ENCODE results near the gene SLC19A1. TPM values are rescaled to one million over a fixed set of nuclear protein-coding genes. Genes with fewer than 3 reads are reported as not detected.

Gene SLC19A1
- total RNA-seq, 1 experiment from 2014 or later = 25.0 TPM

DNA sequence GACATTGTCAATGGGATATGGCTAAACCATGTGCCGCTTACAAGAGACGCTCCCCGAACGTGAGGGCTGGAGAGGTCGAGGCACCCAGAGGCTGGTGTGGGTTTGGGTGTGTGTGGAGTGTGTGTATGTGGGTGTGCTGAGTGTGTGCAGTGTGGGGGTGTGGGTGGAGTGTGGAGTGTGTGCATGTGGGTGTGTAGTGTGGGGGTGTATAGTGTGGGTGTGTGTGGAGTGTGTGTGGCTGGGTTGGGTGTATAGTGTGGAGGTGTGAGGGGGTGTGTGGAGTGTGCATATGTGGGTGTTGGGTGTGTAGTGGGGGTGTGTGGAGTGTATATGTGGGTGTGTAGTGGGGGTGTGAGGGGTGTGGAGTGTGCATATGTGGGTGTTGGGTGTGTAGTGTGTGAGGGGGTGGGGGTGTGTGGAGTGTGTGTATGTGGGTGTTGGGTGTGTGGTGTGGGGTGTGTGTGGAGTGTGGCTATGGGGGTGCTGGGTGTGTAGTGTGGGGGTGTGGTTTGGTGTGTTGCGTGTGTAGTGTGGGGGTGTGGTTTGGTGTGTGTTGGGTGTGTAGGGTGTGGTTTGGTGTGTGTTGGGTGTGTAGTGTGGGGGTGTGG, 42.2 kb downstream of the SLC19A1 start:
- H3K27ac ChIP-seq = no peak overlapping the region
- POLR2A ChIA-PET (ENCODE audit: unreplicated experiment) = no interaction called here
- BruUV-seq (replicated peaks) = no TSS peak
- no peak overlapping the region for H3K4me3 ChIP-seq
- no peaks in the 10 kb centered on the region for H3K9me3 ChIP-seq (ENCODE audit: insufficient read depth, low read depth)
- DNase-seq = no peak
- H2AFZ ChIP-seq = no peak overlapping the region
- H3F3A ChIP-seq (ENCODE audit: insufficient read depth, low read depth) = no peaks in the 10 kb centered on the region
- H3K9me2 ChIP-seq (ENCODE audit: insufficient read depth) = no peaks in the 10 kb centered on the region
- no peaks in the 10 kb centered on the region for H4K20me1 ChIP-seq (ENCODE audit: insufficient read depth)
- TF ChIP-seq EZH2 (IDR thresholded peaks at IDR 0.05; ENCODE audit: low read depth) = no peak
- TF ChIP-seq, protein P1, sequence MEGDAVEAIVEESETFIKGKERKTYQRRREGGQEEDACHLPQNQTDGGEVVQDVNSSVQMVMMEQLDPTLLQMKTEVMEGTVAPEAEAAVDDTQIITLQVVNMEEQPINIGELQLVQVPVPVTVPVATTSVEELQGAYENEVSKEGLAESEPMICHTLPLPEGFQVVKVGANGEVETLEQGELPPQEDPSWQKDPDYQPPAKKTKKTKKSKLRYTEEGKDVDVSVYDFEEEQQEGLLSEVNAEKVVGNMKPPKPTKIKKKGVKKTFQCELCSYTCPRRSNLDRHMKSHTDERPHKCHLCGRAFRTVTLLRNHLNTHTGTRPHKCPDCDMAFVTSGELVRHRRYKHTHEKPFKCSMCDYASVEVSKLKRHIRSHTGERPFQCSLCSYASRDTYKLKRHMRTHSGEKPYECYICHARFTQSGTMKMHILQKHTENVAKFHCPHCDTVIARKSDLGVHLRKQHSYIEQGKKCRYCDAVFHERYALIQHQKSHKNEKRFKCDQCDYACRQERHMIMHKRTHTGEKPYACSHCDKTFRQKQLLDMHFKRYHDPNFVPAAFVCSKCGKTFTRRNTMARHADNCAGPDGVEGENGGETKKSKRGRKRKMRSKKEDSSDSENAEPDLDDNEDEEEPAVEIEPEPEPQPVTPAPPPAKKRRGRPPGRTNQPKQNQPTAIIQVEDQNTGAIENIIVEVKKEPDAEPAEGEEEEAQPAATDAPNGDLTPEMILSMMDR (conservative IDR thresholded peaks at IDR 0.05) = no peak
- no peaks in the 10 kb centered on the region for H3K79me2 ChIP-seq (ENCODE audit: low read depth)
- intact Hi-C loops (cut with micrococcal nuclease; ENCODE audit: unreplicated experiment) = no loop called here
- H3K36me3 ChIP-seq (ENCODE audit: low read depth) = no peaks in the 10 kb centered on the region
- CTCF ChIA-PET = no interaction called here
- no peaks in the 10 kb centered on the region for H3K27me3 ChIP-seq (ENCODE audit: insufficient read depth, low read depth)
- no peak overlapping the region for H3K4me2 ChIP-seq
- no peaks in the 10 kb centered on the region for H3K4me1 ChIP-seq (replicated peaks; ENCODE audit: insufficient read depth)

DNA sequence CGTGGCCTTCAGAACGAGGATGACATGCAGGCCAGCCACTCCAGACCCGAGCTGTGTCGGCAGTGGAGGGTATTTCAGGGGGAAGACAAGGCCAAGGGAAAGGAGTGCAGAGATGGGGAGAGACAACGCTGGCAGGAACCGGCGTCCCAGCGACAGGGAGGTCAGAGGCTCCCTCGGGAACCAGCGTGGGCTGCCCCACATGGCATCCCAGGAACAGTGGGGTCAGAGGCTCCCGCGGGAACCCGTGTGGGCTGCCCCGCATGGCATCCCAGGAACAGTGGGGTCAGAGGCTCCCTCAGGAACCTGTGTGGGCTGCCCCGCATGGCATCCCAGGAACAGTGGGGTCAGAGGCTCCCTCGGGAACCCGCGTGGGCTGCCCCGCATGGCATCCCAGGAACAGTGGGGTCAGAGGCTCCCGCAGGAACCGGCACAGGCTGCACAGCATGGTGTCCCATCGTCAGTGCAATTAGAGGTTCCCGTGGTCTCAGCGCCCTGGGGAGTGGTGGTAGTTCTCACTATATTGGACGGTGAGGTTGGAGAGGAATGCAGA, 43.0 kb downstream of the SLC19A1 start:
- no peaks in the 10 kb centered on the region for H4K20me1 ChIP-seq (ENCODE audit: insufficient read depth)
- H3F3A ChIP-seq (ENCODE audit: insufficient read depth, low read depth) = no peaks in the 10 kb centered on the region
- no peaks in the 10 kb centered on the region for H3K79me2 ChIP-seq (ENCODE audit: low read depth)
- H2AFZ ChIP-seq = no peak overlapping the region
- no peaks in the 10 kb centered on the region for H3K36me3 ChIP-seq (ENCODE audit: low read depth)
- ChIA-PET CTCF (no interaction called here), POLR2A (ENCODE audit: unreplicated experiment) (no interaction called here)
- no peak for DNase-seq
- H3K9me3 ChIP-seq (ENCODE audit: insufficient read depth, low read depth) = no peaks in the 10 kb centered on the region
- BruUV-seq (replicated peaks) = no TSS peak
- no peak overlapping the region for H3K4me2 ChIP-seq
- H3K27me3 ChIP-seq (ENCODE audit: insufficient read depth, low read depth) = no peaks in the 10 kb centered on the region
- TF ChIP-seq, protein P1 (conservative IDR thresholded peaks at IDR 0.05) = no peak
- TF ChIP-seq EZH2 (IDR thresholded peaks at IDR 0.05; ENCODE audit: low read depth) = no peak
- no peaks in the 10 kb centered on the region for H3K9me2 ChIP-seq (ENCODE audit: insufficient read depth)
- intact Hi-C loops (cut with micrococcal nuclease; ENCODE audit: unreplicated experiment) = no loop called here
- H3K27ac ChIP-seq = no peak overlapping the region
- H3K4me1 ChIP-seq (replicated peaks; ENCODE audit: insufficient read depth) = no peaks in the 10 kb centered on the region
- H3K4me3 ChIP-seq = no peak overlapping the region

DNA sequence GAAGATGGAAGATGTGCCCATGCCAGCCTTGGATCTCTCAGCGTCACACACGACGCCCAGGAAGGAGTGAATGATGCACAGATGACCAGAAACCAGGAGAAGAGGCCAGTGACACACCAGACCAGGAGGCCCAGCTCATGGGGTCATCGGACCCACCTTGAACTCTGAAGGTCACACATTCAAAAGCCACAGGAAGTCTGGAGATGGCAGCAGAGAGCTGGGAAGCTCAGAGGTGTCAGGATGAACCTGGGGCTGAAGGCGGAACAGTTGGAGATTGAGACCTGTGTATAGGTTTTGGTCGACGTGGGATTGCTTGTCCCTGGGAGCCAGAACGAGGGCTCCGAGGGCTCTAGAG, 43.6 kb downstream of the SLC19A1 start:
- Histone ChIP-seq H3F3A (ENCODE audit: insufficient read depth, low read depth) (no peaks in the 10 kb centered on the region), H3K4me2 (no peak overlapping the region), H3K9me2 (ENCODE audit: insufficient read depth) (no peaks in the 10 kb centered on the region), H3K36me3 (ENCODE audit: low read depth) (no peaks in the 10 kb centered on the region), H3K9me3 (ENCODE audit: insufficient read depth, low read depth) (no peaks in the 10 kb centered on the region), H3K27ac (no peak overlapping the region), H3K4me1 (replicated peaks; ENCODE audit: insufficient read depth) (no peaks in the 10 kb centered on the region), H3K79me2 (ENCODE audit: low read depth) (no peaks in the 10 kb centered on the region), H2AFZ (no peak overlapping the region), H4K20me1 (ENCODE audit: insufficient read depth) (no peaks in the 10 kb centered on the region), H3K27me3 (ENCODE audit: insufficient read depth, low read depth) (no peaks in the 10 kb centered on the region), H3K4me3 (no peak overlapping the region)
- DNase-seq = no peak
- TF ChIP-seq, protein P1 (conservative IDR thresholded peaks at IDR 0.05) = no peak
- TF ChIP-seq EZH2 (IDR thresholded peaks at IDR 0.05; ENCODE audit: low read depth) = no peak
- intact Hi-C loops (cut with micrococcal nuclease; ENCODE audit: unreplicated experiment) = no loop called here
- ChIA-PET POLR2A (ENCODE audit: unreplicated experiment) (no interaction called here), CTCF (no interaction called here)
- no TSS peak for BruUV-seq (replicated peaks)

All from PC-9 (cell line).